A549 (cell line): ENCODE results near the gene FAM53B.

Experiments
- HMGXB4 ChIP-seq: fragments of 250-450 bp; sonication (Bioruptor Pico); IDR thresholded peaks from 2 replicates; pipeline ENCODE4 v1.5.0; 2021; ENCODE audit warnings: mild to moderate bottlenecking, moderate library complexity, borderline replicate concordance
- NPAS2 ChIP-seq: fragments of 250-450 bp; sonication (Bioruptor Pico); IDR thresholded peaks from 2 replicates; pipeline ENCODE4 v1.8.0; 2022; ENCODE audit warnings: mild to moderate bottlenecking, moderate library complexity, borderline replicate concordance
- RAD21 ChIP-seq, 2 experiments: fragments of >200 bp in 1 of 2; sonication (Bioruptor Twin) in 1 of 2; formaldehyde crosslinking in 1 of 2; IDR thresholded peaks in 1 of 2; conservative IDR thresholded peaks in 1 of 2; 2 replicates in 1 of 2; 3 replicates in 1 of 2; pipeline ENCODE4 v1.6.1; 2012 to 2018; ENCODE audit warnings: inconsistent platforms in 1 of 2
- RARB ChIP-seq: fragments of 250-450 bp; sonication (Bioruptor Pico); IDR thresholded peaks from 2 replicates; pipeline ENCODE4 v1.8.0; 2021; ENCODE audit warnings: mild to moderate bottlenecking, moderate library complexity
- TF ChIP-seq, protein P1 (sequence below): fragments of >200 bp; sonication (Bioruptor Twin); formaldehyde crosslinking; IDR thresholded peaks from 3 replicates; pipeline ENCODE4 v1.5.1; 2016

- TF ChIP-seq RARB (CRISPR knock-in tag) (no peak), HMGXB4 (CRISPR knock-in tag) (no peak), NPAS2 (CRISPR knock-in tag) (no peak), RAD21 (conservative IDR thresholded peaks at IDR 0.05 in 1 of 2, IDR thresholded peaks at IDR 0.05 in 1 of 2) (no peak)
- TF ChIP-seq, protein P1, sequence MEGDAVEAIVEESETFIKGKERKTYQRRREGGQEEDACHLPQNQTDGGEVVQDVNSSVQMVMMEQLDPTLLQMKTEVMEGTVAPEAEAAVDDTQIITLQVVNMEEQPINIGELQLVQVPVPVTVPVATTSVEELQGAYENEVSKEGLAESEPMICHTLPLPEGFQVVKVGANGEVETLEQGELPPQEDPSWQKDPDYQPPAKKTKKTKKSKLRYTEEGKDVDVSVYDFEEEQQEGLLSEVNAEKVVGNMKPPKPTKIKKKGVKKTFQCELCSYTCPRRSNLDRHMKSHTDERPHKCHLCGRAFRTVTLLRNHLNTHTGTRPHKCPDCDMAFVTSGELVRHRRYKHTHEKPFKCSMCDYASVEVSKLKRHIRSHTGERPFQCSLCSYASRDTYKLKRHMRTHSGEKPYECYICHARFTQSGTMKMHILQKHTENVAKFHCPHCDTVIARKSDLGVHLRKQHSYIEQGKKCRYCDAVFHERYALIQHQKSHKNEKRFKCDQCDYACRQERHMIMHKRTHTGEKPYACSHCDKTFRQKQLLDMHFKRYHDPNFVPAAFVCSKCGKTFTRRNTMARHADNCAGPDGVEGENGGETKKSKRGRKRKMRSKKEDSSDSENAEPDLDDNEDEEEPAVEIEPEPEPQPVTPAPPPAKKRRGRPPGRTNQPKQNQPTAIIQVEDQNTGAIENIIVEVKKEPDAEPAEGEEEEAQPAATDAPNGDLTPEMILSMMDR = no peak
Observed at GRCh38 chr10:124592736-124593430, 151.3 kb downstream of the FAM53B start.
